Measurements from ENCODE around the gene TRPM3.

Gene TRPM3

GRCh38 chr9:70995511-70995910, 125.9 kb downstream of the TRPM3 start:
- no peak for DNase-seq
- H3K27me3 ChIP-seq (replicated peaks): no peaks in the 10 kb centered on the region
- no peak overlapping the region for H3K27ac ChIP-seq
- in situ Hi-C loops (cut with HindIII; ENCODE audit: low pct_ligation_motif_present, low sequenced_read_pairs): no loop called here
- TF ChIP-seq CTCF (IDR thresholded peaks at IDR 0.05; ENCODE audit: low read depth, low read length, missing control alignments): no peak
- H3K4me3 ChIP-seq (ENCODE audit: low read depth, low read length): no peak overlapping the region
- no peaks in the 10 kb centered on the region for H3K36me3 ChIP-seq (replicated peaks)

GRCh38 chr9:70994582-70994981, 126.8 kb downstream of the TRPM3 start:
- Histone ChIP-seq H3K27ac (no peak overlapping the region), H3K27me3 (replicated peaks) (no peaks in the 10 kb centered on the region), H3K36me3 (replicated peaks) (no peaks in the 10 kb centered on the region), H3K4me3 (ENCODE audit: low read depth, low read length) (no peak overlapping the region)
- in situ Hi-C loops (cut with HindIII; ENCODE audit: low pct_ligation_motif_present, low sequenced_read_pairs): no loop called here
- TF ChIP-seq CTCF (IDR thresholded peaks at IDR 0.05; ENCODE audit: low read depth, low read length, missing control alignments): no peak
- DNase-seq: no peak

GRCh38 chr9:70988551-70988950, 132.9 kb downstream of the TRPM3 start:
- no peak for TF ChIP-seq CTCF (IDR thresholded peaks at IDR 0.05; ENCODE audit: low read depth, low read length, missing control alignments)
- in situ Hi-C loops (cut with HindIII; ENCODE audit: low pct_ligation_motif_present, low sequenced_read_pairs): no loop called here
- no peak overlapping the region for H3K27ac ChIP-seq
- H3K27me3 ChIP-seq (replicated peaks): no peaks in the 10 kb centered on the region
- H3K4me3 ChIP-seq (ENCODE audit: low read depth, low read length): no peak overlapping the region
- no peak for DNase-seq
- no peaks in the 10 kb centered on the region for H3K36me3 ChIP-seq (replicated peaks)

GRCh38 chr9:70987986-70988385, 133.4 kb downstream of the TRPM3 start:
- no peak for TF ChIP-seq CTCF (IDR thresholded peaks at IDR 0.05; ENCODE audit: low read depth, low read length, missing control alignments)
- Histone ChIP-seq H3K36me3 (replicated peaks) (no peaks in the 10 kb centered on the region), H3K27ac (no peak overlapping the region), H3K4me3 (ENCODE audit: low read depth, low read length) (no peak overlapping the region), H3K27me3 (replicated peaks) (no peaks in the 10 kb centered on the region)
- in situ Hi-C loops (cut with HindIII; ENCODE audit: low pct_ligation_motif_present, low sequenced_read_pairs): no loop called here
- peak; percentile 18 for DNase-seq

GRCh38 chr9:70986984-70987383, 134.4 kb downstream of the TRPM3 start:
- Histone ChIP-seq H3K27me3 (replicated peaks) (no peaks in the 10 kb centered on the region), H3K27ac (no peak overlapping the region), H3K4me3 (ENCODE audit: low read depth, low read length) (no peak overlapping the region), H3K36me3 (replicated peaks) (no peaks in the 10 kb centered on the region)
- in situ Hi-C loops (cut with HindIII; ENCODE audit: low pct_ligation_motif_present, low sequenced_read_pairs): no loop called here
- no peak for TF ChIP-seq CTCF (IDR thresholded peaks at IDR 0.05; ENCODE audit: low read depth, low read length, missing control alignments)
- no peak for DNase-seq

- no peak for DNase-seq
- Histone ChIP-seq H3K36me3 (replicated peaks) (no peaks in the 10 kb centered on the region), H3K27me3 (replicated peaks) (no peaks in the 10 kb centered on the region), H3K4me3 (ENCODE audit: low read depth, low read length) (no peak overlapping the region), H3K27ac (no peak overlapping the region)
- TF ChIP-seq CTCF (IDR thresholded peaks at IDR 0.05; ENCODE audit: low read depth, low read length, missing control alignments): no peak
- in situ Hi-C loops (cut with HindIII; ENCODE audit: low pct_ligation_motif_present, low sequenced_read_pairs): no loop called here
Observed at GRCh38 chr9:70983723-70984295, 137.6 kb downstream of the TRPM3 start.
